ENCODE data around the gene KIFAP3.

Gene KIFAP3

GRCh38 chr1:169985757-169986156 is 88.7 kb downstream of the KIFAP3 start:
- no peak for DNase-seq (ENCODE audit: low read depth)

GRCh38 chr1:169974067-169974466 is 100.4 kb downstream of the KIFAP3 start:
- DNase-seq (ENCODE audit: low read depth), result no peak

GRCh38 chr1:169970114-169970513 is 104.4 kb downstream of the KIFAP3 start:
- no peak for DNase-seq (ENCODE audit: low read depth)

GRCh38 chr1:169968174-169968573 is 106.3 kb downstream of the KIFAP3 start:
- no peak for DNase-seq (ENCODE audit: low read depth)

- DNase-seq (ENCODE audit: low read depth), result no peak
These were observed 110.3 kb downstream of the KIFAP3 start for GRCh38 chr1:169964206-169964605.

- no peak for DNase-seq (ENCODE audit: low read depth)
These were observed 114.8 kb downstream of the KIFAP3 start for GRCh38 chr1:169959686-169960085.

- no peak for DNase-seq (ENCODE audit: low read depth)
These were observed 115.5 kb downstream of the KIFAP3 start for GRCh38 chr1:169958987-169959386.

- DNase-seq (ENCODE audit: low read depth), result no peak
These were observed 116.6 kb downstream of the KIFAP3 start for GRCh38 chr1:169957884-169958283.

- DNase-seq (ENCODE audit: low read depth), result no peak
These were observed 123.4 kb downstream of the KIFAP3 start for GRCh38 chr1:169951108-169951507.

- DNase-seq (ENCODE audit: low read depth), result no peak
These were observed 125.4 kb downstream of the KIFAP3 start for GRCh38 chr1:169949139-169949538.

- no peak for DNase-seq (ENCODE audit: low read depth)
These were observed 128.3 kb downstream of the KIFAP3 start for GRCh38 chr1:169946206-169946605.

- DNase-seq (ENCODE audit: low read depth), result no peak
These were observed 129.3 kb downstream of the KIFAP3 start for GRCh38 chr1:169945181-169945580.

GRCh38 chr1:169944621-169945020 is 129.9 kb downstream of the KIFAP3 start:
- no peak for DNase-seq (ENCODE audit: low read depth)

GRCh38 chr1:169943963-169944526 is 130.4 kb downstream of the KIFAP3 start:
- no peak for DNase-seq (ENCODE audit: low read depth)

GRCh38 chr1:169941982-169942830 is 132.3 kb downstream of the KIFAP3 start:
- DNase-seq (ENCODE audit: low read depth), result no peak

- DNase-seq (ENCODE audit: low read depth), result peak; percentile 81
These were observed 140.3 kb downstream of the KIFAP3 start for GRCh38 chr1:169933984-169934725.

- no peak for DNase-seq (ENCODE audit: low read depth)
These were observed 142.7 kb downstream of the KIFAP3 start for GRCh38 chr1:169931795-169932231.

GRCh38 chr1:169929210-169929526 is 145.3 kb downstream of the KIFAP3 start:
- DNase-seq (ENCODE audit: low read depth), result no peak

GRCh38 chr1:169928438-169929209 is 145.9 kb downstream of the KIFAP3 start:
- peak; percentile 20 for DNase-seq (ENCODE audit: low read depth)

- no peak for DNase-seq (ENCODE audit: low read depth)
These were observed 148.7 kb downstream of the KIFAP3 start for GRCh38 chr1:169925505-169926482.

GRCh38 chr1:169924829-169925228 is 149.7 kb downstream of the KIFAP3 start:
- DNase-seq (ENCODE audit: low read depth), result no peak

Measured in HS-27A (cell line).